Vagina (tissue), 2 donors: Measurements from ENCODE around the gene CRTC1.

Experiments used
- POLR2A ChIP-seq, 2 donors: fragments of 450-650 bp; IDR thresholded peaks; one replicate each; pipeline ENCODE4 v1.6.1; 2017; ENCODE audit warnings: antibody characterized with exemption in 2 of 2, mild to moderate bottlenecking in 2 of 2, moderate library complexity in 2 of 2
- POLR2AphosphoS5 ChIP-seq, 2 donors: sonication (generic); formaldehyde crosslinking; IDR thresholded peaks; one replicate each; pipeline ENCODE4 v1.9.0; 2017; ENCODE audit warnings: antibody characterized with exemption in 2 of 2, mild to moderate bottlenecking in 2 of 2, low read depth in 1 of 2; ENCODE audit not compliant: insufficient read depth in 1 of 2
- TF ChIP-seq, protein P1 (sequence below), 3 experiments: fragments of 450-650 bp in 2 of 3; fragments of 200-600 bp in 1 of 3; sonication (generic) in 1 of 3; IDR thresholded peaks; one replicate each; pipeline ENCODE4 v1.5.1; 2017 to 2019; ENCODE audit warnings: antibody characterized with exemption in 3 of 3, mild to moderate bottlenecking in 2 of 3, moderate library complexity in 2 of 3

DNA sequence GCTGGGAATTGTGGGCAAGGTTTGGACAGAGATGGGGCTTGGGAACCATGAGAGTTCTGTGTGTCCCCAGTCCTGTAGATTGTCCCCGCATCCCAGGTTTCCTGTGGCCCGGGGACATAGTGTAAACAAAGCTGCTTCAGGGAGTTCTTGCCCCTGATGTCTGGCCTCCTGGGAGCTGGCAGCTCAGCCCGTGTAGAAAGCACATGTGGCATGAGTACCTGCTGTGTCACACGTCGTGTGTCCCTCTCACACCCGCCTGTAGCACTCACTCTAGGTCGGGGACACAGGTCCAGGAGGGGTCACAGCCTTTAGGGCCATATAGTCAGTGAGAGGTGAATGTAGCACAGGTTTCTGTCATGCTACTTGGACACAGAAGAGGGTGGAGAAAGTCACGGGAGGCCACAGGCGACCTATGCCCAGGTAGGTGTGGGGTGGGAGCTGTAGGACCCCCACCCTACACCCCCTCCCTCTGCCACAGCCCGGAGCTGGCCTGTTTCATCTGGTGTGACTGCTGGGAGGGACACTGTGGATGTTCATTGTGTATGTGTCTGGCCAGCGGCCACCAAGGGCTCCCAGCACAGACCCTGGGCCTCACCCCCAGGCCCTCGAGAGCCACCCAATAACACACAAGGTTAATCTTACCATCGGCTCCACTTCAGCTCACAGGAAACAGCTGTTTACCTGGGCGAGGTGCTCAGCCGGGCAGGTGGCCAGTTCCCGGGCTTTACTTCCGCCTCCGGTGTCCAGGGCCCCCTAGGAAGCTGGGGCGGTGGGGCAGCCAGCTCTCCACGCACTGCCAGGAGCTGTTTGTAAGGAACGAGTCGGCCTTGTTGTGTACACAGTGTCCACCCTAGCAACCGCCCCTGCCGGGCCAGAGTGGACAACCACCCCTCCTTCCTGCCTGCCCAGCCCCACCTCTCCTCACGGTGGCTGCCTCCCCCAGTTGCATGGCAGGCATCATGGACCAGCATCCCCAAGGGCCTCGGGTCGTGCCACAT is 57.9 kb downstream of the CRTC1 start:
- TF ChIP-seq, protein P1, sequence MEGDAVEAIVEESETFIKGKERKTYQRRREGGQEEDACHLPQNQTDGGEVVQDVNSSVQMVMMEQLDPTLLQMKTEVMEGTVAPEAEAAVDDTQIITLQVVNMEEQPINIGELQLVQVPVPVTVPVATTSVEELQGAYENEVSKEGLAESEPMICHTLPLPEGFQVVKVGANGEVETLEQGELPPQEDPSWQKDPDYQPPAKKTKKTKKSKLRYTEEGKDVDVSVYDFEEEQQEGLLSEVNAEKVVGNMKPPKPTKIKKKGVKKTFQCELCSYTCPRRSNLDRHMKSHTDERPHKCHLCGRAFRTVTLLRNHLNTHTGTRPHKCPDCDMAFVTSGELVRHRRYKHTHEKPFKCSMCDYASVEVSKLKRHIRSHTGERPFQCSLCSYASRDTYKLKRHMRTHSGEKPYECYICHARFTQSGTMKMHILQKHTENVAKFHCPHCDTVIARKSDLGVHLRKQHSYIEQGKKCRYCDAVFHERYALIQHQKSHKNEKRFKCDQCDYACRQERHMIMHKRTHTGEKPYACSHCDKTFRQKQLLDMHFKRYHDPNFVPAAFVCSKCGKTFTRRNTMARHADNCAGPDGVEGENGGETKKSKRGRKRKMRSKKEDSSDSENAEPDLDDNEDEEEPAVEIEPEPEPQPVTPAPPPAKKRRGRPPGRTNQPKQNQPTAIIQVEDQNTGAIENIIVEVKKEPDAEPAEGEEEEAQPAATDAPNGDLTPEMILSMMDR (IDR thresholded peaks at IDR 0.05): no peak
- TF ChIP-seq POLR2A (IDR thresholded peaks at IDR 0.05): no peak
- TF ChIP-seq POLR2AphosphoS5 (IDR thresholded peaks at IDR 0.05; ENCODE audit: insufficient read depth in 1 of 2, low read depth in 1 of 2): no peak
